A549 (cell line): Measurements from ENCODE around the gene DNAAF3. TPM values are rescaled to one million over a fixed set of nuclear protein-coding genes. Genes with fewer than 3 reads are reported as not detected.
A peak's percentile ranks its signal among the peaks of the same experiment; 100 is the strongest.

Source experiments
- ATAC-seq, 2 experiments: fragments of 200-7000 bp in 1 of 2; fragments of >200 bp in 1 of 2; cut with Nextera tagmentation in 1 of 2; cut with Tn5 transposase in 1 of 2; 3 replicates each; pipeline versions ENCODE4 v1.8.0 to v1.9.1; 2018 to 2020; ENCODE audit warnings: mild to moderate bottlenecking in 1 of 2, moderate library complexity in 1 of 2
- CTCF ChIA-PET: fragments of 300-600 bp; sonication (Branson Sonifier 250); formaldehyde crosslinking; extraction: SDS; loops from one replicate; lab custom pipeline; 2021; ENCODE audit warnings: antibody characterized with exemption, inconsistent platforms; lab: Yijun Ruan, JAX
- POLR2A ChIA-PET: fragments of 350-600 bp; formaldehyde crosslinking; extraction: SDS; loops from one replicate; lab custom pipeline; 2021; ENCODE audit warnings: antibody characterized with exemption, inconsistent platforms; lab: Yijun Ruan, JAX
- DNase-seq, 2 experiments: peaks; one replicate each; pipeline versions ENCODE4 v3.0.0 to v3.0.0-alpha.2; 2011 to 2016; ENCODE audit warnings: low read depth in 1 of 2, low spot score in 1 of 2
- FAIRE-seq: peaks from 2 replicates; lab custom pipeline; 2011; peaks lifted over from hg19 to GRCh38; lab: Jason Lieb, UNC
- H3K27ac ChIP-seq, 2 experiments: fragments of >200 bp; sonication (Bioruptor Twin); formaldehyde crosslinking; 3 replicates each; pipeline ENCODE4 v1.5.1; 2016 to 2017
- H3K4me1 ChIP-seq: fragments of >200 bp; sonication (Bioruptor Twin); formaldehyde crosslinking; 3 replicates; pipeline ENCODE4 v1.6.1; 2016
- H3K4me2 ChIP-seq: fragments of >200 bp; sonication (Bioruptor Twin); formaldehyde crosslinking; 3 replicates; pipeline ENCODE4 v1.6.1; 2016
- H3K4me3 ChIP-seq: fragments of >200 bp; sonication (Bioruptor Twin); formaldehyde crosslinking; 3 replicates; pipeline ENCODE4 v1.5.1; 2016
- H3K9me3 ChIP-seq: fragments of >200 bp; sonication (Bioruptor Twin); formaldehyde crosslinking; 3 replicates; pipeline ENCODE4 v1.6.1; 2016
- CEBPB ChIP-seq, 2 experiments: fragments of >200 bp in 1 of 2; sonication (Bioruptor Twin) in 1 of 2; formaldehyde crosslinking in 1 of 2; IDR thresholded peaks; 2 replicates each; pipeline ENCODE4 v1.6.1; 2012 to 2016
- EP300 ChIP-seq, 2 experiments: fragments of >200 bp; sonication (Bioruptor Twin); formaldehyde crosslinking; IDR thresholded peaks; 2 replicates in 1 of 2; 3 replicates in 1 of 2; pipeline ENCODE4 v1.6.1; 2016 to 2017
- ESRRA ChIP-seq: fragments of 150-350 bp; IDR thresholded peaks from 2 replicates; pipeline ENCODE4 v1.6.1; 2014; ENCODE audit warnings: mild to moderate bottlenecking, low read length, borderline replicate concordance
- FOXS1 ChIP-seq: fragments of 250-450 bp; sonication (Bioruptor Pico); IDR thresholded peaks from 2 replicates; pipeline ENCODE4 v1.5.0; 2020; ENCODE audit warnings: mild to moderate bottlenecking, moderate library complexity
- GATA3 ChIP-seq: IDR thresholded peaks from 2 replicates; pipeline ENCODE4 v1.6.1; 2012; ENCODE audit warnings: borderline replicate concordance
- HOXB5 ChIP-seq: fragments of 250-450 bp; sonication (Bioruptor Pico); IDR thresholded peaks from 2 replicates; pipeline ENCODE4 v1.5.0; 2020; ENCODE audit warnings: mild to moderate bottlenecking, moderate library complexity
- JUN ChIP-seq, 2 experiments: fragments of >200 bp; sonication (Bioruptor Twin); formaldehyde crosslinking; IDR thresholded peaks; 2 replicates in 1 of 2; 3 replicates in 1 of 2; pipeline ENCODE4 v1.6.1; 2016 to 2017
- JUNB ChIP-seq: fragments of >200 bp; sonication (Bioruptor Twin); formaldehyde crosslinking; IDR thresholded peaks from 2 replicates; pipeline ENCODE4 v1.6.1; 2016
- MAZ ChIP-seq: fragments of 150-350 bp; IDR thresholded peaks from 2 replicates; pipeline ENCODE4 v1.6.1; 2014; ENCODE audit warnings: antibody characterized with exemption, low read depth, low read length, borderline replicate concordance
- MYC ChIP-seq: IDR thresholded peaks from 2 replicates; pipeline ENCODE4 v1.6.1; 2012; ENCODE audit warnings: mild to moderate bottlenecking, inconsistent platforms, low read length, improper control_type of control experiment, borderline replicate concordance
- NFE2L2 ChIP-seq: fragments of 150-350 bp; conservative IDR thresholded peaks from 2 replicates; pipeline ENCODE4 v1.6.1; 2014; ENCODE audit warnings: low read length
- NPAS2 ChIP-seq: fragments of 250-450 bp; sonication (Bioruptor Pico); IDR thresholded peaks from 2 replicates; pipeline ENCODE4 v1.8.0; 2022; ENCODE audit warnings: mild to moderate bottlenecking, moderate library complexity, borderline replicate concordance
- NR3C1 ChIP-seq: fragments of >200 bp; sonication (Bioruptor Twin); formaldehyde crosslinking; IDR thresholded peaks from 3 replicates; pipeline ENCODE4 v1.6.1; 2017
- POLR2A ChIP-seq: IDR thresholded peaks from 2 replicates; pipeline ENCODE4 v1.6.1; 2012; ENCODE audit warnings: mild to moderate bottlenecking, low read length
- RAD21 ChIP-seq, 2 experiments: fragments of >200 bp in 1 of 2; sonication (Bioruptor Twin) in 1 of 2; formaldehyde crosslinking in 1 of 2; IDR thresholded peaks in 1 of 2; conservative IDR thresholded peaks in 1 of 2; 2 replicates in 1 of 2; 3 replicates in 1 of 2; pipeline ENCODE4 v1.6.1; 2012 to 2018; ENCODE audit warnings: inconsistent platforms in 1 of 2
- RNF2 ChIP-seq: fragments of 200-600 bp; sonication (generic); IDR thresholded peaks from 2 replicates; pipeline ENCODE4 v1.6.1; 2016; ENCODE audit warnings: low read depth, mild to moderate bottlenecking, antibody characterized with exemption, moderate library complexity, borderline replicate concordance
- TFCP2L1 ChIP-seq: fragments of 250-450 bp; sonication (Bioruptor Pico); IDR thresholded peaks from 2 replicates; pipeline ENCODE4 v1.5.0; 2021; ENCODE audit warnings: mild to moderate bottlenecking
- TP53 ChIP-seq: fragments of 250-450 bp; sonication (Bioruptor Pico); IDR thresholded peaks from 2 replicates; pipeline ENCODE4 v1.5.0; 2021; ENCODE audit warnings: mild to moderate bottlenecking, moderate library complexity
- ZFP36 ChIP-seq: fragments of 450-650 bp; IDR thresholded peaks from 2 replicates; pipeline ENCODE4 v1.6.1; 2014; ENCODE audit warnings: borderline replicate concordance; ENCODE audit not compliant: partially characterized antibody
- WGBS: methylation state at CpG from one replicate; pipeline ENCODE4 v1.1.6; 2017; ENCODE audit errors: missing lambda C conversion rate; 5-methylcytosine and 5-hydroxymethylcytosine counted together
- polyA plus RNA-seq, 4 experiments: library from polyadenylated mRNA; depleted of rRNA in 3 of 4; stranded (reverse); fragments of >200 nt; fragmentation: RNase III in 1 of 4; extraction: RNeasy Plus Mini Kit Qiagen cat#74134 plus additional on column Dnase treatment in 1 of 4; gene quantifications; 2 replicates in 3 of 4; 3 replicates in 1 of 4; pipeline ENCODE4 v1.2.3, GENCODE V29; 2011 to 2017
- TF ChIP-seq, protein P1 (sequence below): fragments of 250-450 bp; sonication (Bioruptor Pico); IDR thresholded peaks from 2 replicates; pipeline ENCODE4 v1.5.0; 2021; ENCODE audit warnings: mild to moderate bottlenecking, moderate library complexity, borderline replicate concordance
- TF ChIP-seq, protein P2 (sequence below): fragments of 450-650 bp; IDR thresholded peaks from 2 replicates; pipeline ENCODE4 v1.6.1; 2014; ENCODE audit warnings: antibody characterized with exemption
- TF ChIP-seq, protein P3 (sequence below): fragments of 250-450 bp; sonication (Bioruptor Pico); IDR thresholded peaks from 2 replicates; pipeline ENCODE4 v1.5.0; 2020; ENCODE audit warnings: low read depth, mild to moderate bottlenecking, moderate library complexity
- TF ChIP-seq, protein P4 (sequence below): IDR thresholded peaks from 2 replicates; pipeline ENCODE4 v1.6.1; 2012
- TF ChIP-seq, protein P5 (sequence below): fragments of >200 bp; sonication (Bioruptor Twin); formaldehyde crosslinking; IDR thresholded peaks from 3 replicates; pipeline ENCODE4 v1.5.1; 2016

DNAAF3 gene
- polyA plus RNA-seq, 2 of the 4 experiments (the other 2 are of a cell fraction): 4.0 to 5.3 TPM

DNA sequence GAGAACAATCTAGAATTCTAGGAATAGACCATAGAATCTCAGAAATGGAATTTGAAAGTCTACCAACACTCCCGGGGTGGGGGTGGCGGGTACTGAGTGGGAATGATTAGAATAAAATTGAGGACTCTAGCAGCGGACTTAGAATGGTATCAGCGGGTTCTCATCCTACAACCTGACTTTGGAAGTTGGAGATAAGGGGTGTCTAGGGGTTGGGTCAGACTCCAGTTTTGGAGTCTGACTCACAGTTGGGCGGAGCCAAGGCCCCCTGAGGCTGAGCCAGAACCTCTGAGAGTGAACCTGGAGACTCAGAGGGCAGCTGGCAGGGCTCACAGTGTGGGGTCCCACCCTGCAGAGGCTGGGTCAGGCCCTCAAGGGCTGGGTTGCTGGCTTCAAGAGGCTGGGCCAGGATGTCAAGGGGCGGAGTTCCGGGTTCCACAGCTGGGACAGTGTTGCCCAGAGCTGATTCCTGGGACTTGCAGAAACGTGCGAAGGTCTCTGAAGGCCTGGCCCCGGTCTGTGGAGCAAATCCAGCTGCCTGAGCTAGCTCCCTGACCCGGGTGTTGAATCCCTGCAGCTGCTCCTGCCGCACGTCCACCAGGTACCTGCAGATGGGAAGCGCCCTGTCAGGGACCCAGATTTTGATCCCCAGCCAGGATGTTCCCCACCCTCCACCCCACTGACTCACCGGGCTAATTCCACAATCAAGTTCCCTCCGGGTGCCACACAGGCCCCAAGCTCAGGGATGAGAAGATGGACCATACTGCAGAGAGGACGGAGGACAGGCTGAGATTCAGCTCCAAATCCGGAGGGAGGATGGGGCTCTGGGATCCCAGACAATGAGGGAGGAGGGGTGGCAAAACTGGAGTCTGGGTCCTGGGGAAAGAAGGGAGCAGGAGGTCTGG, 7.3 kb downstream of the DNAAF3 start:
- DNase-seq: peak; percentile 47 to 55
- Histone ChIP-seq H3K27ac (peak overlapping the region in 1 of 2 experiments; percentile 69; a peak in 3 of 6 replicates), H3K4me2 (peak overlapping the region; percentile 47), H3K9me3 (no peaks in the 10 kb centered on the region), H3K4me3 (no peak overlapping the region)
- no peak for FAIRE-seq
- CTCF ChIA-PET: interaction anchor here (0.6 to 4.5 kb wide), 42 partner anchors 8 to 488 kb away, joined by 3 to 123 read pairs (median 6); partner anchors contain the start of genes DNAAF3, HSPBP1, PPP1R12C and PPP6R1
- POLR2A ChIA-PET: interaction anchor here (0.6 to 1.0 kb wide), 3 partner anchors 12 to 263 kb away, joined by 3 to 6 read pairs (median 5); no protein-coding TSS in a partner anchor
- TF ChIP-seq EP300 (IDR thresholded peaks at IDR 0.05): no peak
- TF ChIP-seq, all 56 proteins: peak for 0
- H3K4me1 ChIP-seq: peaks cover 20% of the 10 kb centered on the region
- 58% methylated on average over 16 of the region's 18 CpGs for WGBS
- ATAC-seq: peak; percentile 18 to 37; a peak in 5 of 6 replicates

DNA sequence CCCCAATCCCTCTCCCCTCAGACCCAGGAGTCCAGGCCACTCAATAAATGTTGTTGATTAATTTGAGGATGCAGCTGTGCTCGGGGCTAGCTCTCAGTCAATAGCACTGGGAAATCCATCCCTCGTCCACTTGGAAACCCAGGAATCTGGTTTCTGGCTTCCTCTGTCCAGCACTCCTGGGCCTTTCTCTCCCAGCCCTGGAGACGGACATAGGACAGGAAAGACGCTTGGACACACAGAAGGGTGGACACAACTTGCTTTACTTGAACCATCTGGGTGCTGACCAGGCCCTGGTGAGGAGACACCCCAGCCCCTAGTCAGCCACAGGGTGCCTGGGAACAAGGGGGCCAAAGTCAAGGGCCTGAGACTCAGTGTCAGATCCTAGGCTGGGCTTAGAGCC, 8.0 kb downstream of the DNAAF3 start:
- WGBS: 68% methylated on average over 4 of the region's 4 CpGs
- no peak for DNase-seq
- H3K27ac ChIP-seq: peak overlapping the region in 1 of 2 experiments; percentile 69; a peak in 3 of 6 replicates
- no peak overlapping the region for H3K4me3 ChIP-seq
- no peaks in the 10 kb centered on the region for H3K9me3 ChIP-seq
- ChIA-PET CTCF (interaction anchor here (0.6 to 4.5 kb wide), 8 partner anchors 10 to 277 kb away, joined by 3 to 123 read pairs (median 20); partner anchors contain the start of genes DNAAF3 and TNNT1), POLR2A (interaction anchor here (0.6 kb wide), 1 partner anchor 264 kb away, joined by 6 read pairs; no protein-coding TSS in a partner anchor)
- H3K4me1 ChIP-seq: peaks cover 20% of the 10 kb centered on the region
- no peak for ATAC-seq
- TF ChIP-seq RNF2 (no peak), NPAS2 (no peak), TP53 (CRISPR knock-in tag) (no peak), CEBPB (IDR thresholded peaks at IDR 0.05) (no peak), GATA3 (no peak), POLR2A (no peak), NR3C1 (no peak), HOXB5 (CRISPR knock-in tag) (no peak), JUN (IDR thresholded peaks at IDR 0.05) (no peak), MYC (no peak)
- TF ChIP-seq, protein P1, sequence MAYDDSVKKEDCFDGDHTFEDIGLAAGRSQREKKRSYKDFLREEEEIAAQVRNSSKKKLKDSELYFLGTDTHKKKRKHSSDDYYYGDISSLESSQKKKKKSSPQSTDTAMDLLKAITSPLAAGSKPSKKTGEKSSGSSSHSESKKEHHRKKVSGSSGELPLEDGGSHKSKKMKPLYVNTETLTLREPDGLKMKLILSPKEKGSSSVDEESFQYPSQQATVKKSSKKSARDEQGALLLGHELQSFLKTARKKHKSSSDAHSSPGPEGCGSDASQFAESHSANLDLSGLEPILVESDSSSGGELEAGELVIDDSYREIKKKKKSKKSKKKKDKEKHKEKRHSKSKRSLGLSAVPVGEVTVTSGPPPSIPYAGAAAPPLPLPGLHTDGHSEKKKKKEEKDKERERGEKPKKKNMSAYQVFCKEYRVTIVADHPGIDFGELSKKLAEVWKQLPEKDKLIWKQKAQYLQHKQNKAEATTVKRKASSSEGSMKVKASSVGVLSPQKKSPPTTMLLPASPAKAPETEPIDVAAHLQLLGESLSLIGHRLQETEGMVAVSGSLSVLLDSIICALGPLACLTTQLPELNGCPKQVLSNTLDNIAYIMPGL (CRISPR knock-in tag): no peak
- TF ChIP-seq, protein P2, sequence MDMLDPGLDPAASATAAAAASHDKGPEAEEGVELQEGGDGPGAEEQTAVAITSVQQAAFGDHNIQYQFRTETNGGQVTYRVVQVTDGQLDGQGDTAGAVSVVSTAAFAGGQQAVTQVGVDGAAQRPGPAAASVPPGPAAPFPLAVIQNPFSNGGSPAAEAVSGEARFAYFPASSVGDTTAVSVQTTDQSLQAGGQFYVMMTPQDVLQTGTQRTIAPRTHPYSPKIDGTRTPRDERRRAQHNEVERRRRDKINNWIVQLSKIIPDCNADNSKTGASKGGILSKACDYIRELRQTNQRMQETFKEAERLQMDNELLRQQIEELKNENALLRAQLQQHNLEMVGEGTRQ: no peak
- peak overlapping the region; percentile 47; the same call in 2 of the 3 replicates for H3K4me2 ChIP-seq
- no peak for FAIRE-seq

DNA sequence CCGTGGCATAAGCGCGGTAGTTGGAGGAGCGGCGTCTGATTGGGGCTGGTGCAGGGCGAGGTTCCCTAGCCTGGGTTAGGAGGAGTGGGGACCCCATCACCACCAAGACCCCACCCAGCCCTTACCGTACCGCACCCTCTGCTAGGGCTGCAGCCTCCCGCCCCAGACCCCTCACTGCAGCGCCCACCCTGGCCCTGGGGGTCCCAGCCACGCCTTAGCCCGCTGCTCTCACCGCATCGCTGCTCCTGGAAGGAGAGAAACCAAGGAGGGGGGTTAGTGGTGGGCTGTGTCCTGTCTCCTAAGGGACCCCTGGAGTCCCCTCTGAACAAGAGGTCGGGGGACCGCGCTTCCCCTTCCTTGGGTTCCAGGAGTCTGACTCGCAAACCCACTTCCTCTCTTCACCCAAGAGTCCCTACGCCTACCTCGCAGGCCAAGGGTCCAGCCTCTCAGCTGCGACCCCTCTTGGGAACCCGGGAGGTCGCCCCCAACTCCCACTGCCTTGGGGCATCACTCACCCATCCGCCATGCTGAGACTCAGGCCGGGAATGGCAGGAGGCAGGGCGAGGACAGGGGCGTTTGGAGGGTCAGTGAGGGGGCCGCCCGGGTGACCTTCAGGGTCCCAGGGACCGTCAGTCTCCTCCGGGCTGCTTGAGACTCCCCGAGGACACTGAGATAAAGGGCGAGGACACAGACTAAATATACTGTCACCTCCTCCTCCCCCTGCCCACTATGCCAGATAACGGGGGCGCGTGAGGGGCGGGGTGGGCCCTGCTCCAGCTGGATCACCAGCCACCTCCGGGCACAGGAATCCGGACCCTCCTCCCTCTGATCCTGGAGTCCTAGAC, 9.1 kb downstream of the DNAAF3 start, which contains the start of gene TNNI3:
Gene TNNI3 (minus strand): TSS at position 669 of the 845 bp plus-strand sequence. CDS start 143 bp downstream, at position 526.
- Histone ChIP-seq H3K4me3 (peak within 1 kb of the TSS; percentile 49; the same call in 2 of the 3 replicates), H3K9me3 (no peaks in the 10 kb centered on the region), H3K27ac (peak within 1 kb of the TSS in 1 of 2 experiments; percentile 69; a peak in 3 of 6 replicates), H3K4me1 (peaks cover 20% of the 10 kb centered on the region), H3K4me2 (peak within 1 kb of the TSS; percentile 70)
- WGBS: 73% methylated on average over 38 of the region's 39 CpGs
- POLR2A ChIA-PET: interaction anchor here (0.5 to 1.4 kb wide), 2 partner anchors 9 to 250 kb away, joined by 3 to 8 read pairs; partner anchors contain the start of gene UBE2S
- DNase-seq (no peak), FAIRE-seq (no peak), ATAC-seq (no peak)
- CTCF ChIA-PET: interaction anchor here (0.8 to 4.5 kb wide), 8 partner anchors 8 to 262 kb away, joined by 3 to 123 read pairs (median 4); partner anchors contain the start of genes DNAAF3 and TNNT1
- TF ChIP-seq, protein P3, sequence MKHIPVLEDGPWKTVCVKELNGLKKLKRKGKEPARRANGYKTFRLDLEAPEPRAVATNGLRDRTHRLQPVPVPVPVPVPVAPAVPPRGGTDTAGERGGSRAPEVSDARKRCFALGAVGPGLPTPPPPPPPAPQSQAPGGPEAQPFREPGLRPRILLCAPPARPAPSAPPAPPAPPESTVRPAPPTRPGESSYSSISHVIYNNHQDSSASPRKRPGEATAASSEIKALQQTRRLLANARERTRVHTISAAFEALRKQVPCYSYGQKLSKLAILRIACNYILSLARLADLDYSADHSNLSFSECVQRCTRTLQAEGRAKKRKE: no peak
- TF ChIP-seq MAZ (no peak), HOXB5 (CRISPR knock-in tag) (no peak), JUNB (no peak), ZFP36 (no peak), ESRRA (no peak), NFE2L2 (no peak), GATA3 (no peak), RAD21 (conservative IDR thresholded peaks at IDR 0.05 in 1 of 2, IDR thresholded peaks at IDR 0.05 in 1 of 2) (no peak), POLR2A (no peak), FOXS1 (CRISPR knock-in tag) (no peak), TFCP2L1 (CRISPR knock-in tag) (no peak)
- TF ChIP-seq, protein P4, sequence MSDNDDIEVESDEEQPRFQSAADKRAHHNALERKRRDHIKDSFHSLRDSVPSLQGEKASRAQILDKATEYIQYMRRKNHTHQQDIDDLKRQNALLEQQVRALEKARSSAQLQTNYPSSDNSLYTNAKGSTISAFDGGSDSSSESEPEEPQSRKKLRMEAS: no peak
- TF ChIP-seq, protein P5, sequence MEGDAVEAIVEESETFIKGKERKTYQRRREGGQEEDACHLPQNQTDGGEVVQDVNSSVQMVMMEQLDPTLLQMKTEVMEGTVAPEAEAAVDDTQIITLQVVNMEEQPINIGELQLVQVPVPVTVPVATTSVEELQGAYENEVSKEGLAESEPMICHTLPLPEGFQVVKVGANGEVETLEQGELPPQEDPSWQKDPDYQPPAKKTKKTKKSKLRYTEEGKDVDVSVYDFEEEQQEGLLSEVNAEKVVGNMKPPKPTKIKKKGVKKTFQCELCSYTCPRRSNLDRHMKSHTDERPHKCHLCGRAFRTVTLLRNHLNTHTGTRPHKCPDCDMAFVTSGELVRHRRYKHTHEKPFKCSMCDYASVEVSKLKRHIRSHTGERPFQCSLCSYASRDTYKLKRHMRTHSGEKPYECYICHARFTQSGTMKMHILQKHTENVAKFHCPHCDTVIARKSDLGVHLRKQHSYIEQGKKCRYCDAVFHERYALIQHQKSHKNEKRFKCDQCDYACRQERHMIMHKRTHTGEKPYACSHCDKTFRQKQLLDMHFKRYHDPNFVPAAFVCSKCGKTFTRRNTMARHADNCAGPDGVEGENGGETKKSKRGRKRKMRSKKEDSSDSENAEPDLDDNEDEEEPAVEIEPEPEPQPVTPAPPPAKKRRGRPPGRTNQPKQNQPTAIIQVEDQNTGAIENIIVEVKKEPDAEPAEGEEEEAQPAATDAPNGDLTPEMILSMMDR: no peak
